ENCODE data around the gene SRCIN1.
A peak's percentile ranks its signal among the peaks of the same experiment; 100 is the strongest.
"Not testable (repeated sequence)": the region's sequence is repeated elsewhere in the genome, so short reads cannot be mapped to it uniquely, and the experiment has no call there.

SRCIN1 gene

GRCh38 chr17:38507436-38507835 lies 98.3 kb downstream of the SRCIN1 start:
- no peak for DNase-seq

- no peak for DNase-seq
Measured at GRCh38 chr17:38504216-38504615, 101.5 kb downstream of the SRCIN1 start.

GRCh38 chr17:38503286-38503913 lies 102.4 kb downstream of the SRCIN1 start:
- not testable (repeated sequence) for DNase-seq

- not testable (repeated sequence) for DNase-seq
Measured at GRCh38 chr17:38501718-38502117, 104.0 kb downstream of the SRCIN1 start.

- DNase-seq: not testable (repeated sequence)
Measured at GRCh38 chr17:38499230-38499629, 106.5 kb downstream of the SRCIN1 start.

DNA sequence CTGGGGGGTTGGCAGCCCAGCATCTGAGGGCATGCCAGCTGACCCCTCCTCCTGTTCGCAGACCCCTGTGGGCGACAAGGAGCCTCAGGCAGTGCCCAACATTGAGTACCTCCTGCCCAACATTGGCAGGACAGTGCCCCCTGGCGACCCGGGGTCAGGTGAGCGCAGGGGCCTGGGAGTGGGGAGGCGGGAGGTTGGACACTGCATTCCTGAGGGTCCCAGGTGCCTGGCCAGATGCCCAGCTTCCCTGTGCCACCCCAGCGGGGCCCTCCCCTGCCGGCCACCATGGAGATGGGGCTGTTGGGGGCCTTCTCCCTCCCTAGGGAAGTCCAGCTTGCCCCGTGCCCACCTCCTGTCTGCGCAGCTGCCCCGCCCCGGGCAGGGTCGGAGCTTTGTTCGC lies 107.4 kb downstream of the SRCIN1 start:
- DNase-seq: no peak

- not testable (repeated sequence) for DNase-seq
Measured at GRCh38 chr17:38497656-38498055, 108.1 kb downstream of the SRCIN1 start.

DNA sequence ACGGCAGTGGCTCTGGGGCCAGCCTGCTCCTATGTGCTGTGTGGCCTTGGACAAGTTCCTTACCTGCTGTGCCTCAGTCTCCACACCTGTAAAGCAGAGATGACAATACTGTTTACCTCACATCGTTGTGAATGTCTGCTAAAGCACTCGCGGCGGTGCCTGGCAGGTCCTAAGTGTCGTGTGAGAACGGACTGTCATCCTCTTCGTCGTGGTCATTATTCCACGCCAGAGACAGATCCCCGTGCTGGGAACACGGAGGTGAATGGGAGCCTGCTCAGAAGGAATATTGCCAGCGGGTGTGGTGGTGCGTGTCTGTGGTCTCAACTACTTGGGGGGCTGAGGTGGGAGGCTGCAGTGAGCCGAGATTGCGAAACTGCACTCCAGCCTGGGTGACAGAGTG lies 111.6 kb downstream of the SRCIN1 start:
- DNase-seq: not testable (repeated sequence)

DNA sequence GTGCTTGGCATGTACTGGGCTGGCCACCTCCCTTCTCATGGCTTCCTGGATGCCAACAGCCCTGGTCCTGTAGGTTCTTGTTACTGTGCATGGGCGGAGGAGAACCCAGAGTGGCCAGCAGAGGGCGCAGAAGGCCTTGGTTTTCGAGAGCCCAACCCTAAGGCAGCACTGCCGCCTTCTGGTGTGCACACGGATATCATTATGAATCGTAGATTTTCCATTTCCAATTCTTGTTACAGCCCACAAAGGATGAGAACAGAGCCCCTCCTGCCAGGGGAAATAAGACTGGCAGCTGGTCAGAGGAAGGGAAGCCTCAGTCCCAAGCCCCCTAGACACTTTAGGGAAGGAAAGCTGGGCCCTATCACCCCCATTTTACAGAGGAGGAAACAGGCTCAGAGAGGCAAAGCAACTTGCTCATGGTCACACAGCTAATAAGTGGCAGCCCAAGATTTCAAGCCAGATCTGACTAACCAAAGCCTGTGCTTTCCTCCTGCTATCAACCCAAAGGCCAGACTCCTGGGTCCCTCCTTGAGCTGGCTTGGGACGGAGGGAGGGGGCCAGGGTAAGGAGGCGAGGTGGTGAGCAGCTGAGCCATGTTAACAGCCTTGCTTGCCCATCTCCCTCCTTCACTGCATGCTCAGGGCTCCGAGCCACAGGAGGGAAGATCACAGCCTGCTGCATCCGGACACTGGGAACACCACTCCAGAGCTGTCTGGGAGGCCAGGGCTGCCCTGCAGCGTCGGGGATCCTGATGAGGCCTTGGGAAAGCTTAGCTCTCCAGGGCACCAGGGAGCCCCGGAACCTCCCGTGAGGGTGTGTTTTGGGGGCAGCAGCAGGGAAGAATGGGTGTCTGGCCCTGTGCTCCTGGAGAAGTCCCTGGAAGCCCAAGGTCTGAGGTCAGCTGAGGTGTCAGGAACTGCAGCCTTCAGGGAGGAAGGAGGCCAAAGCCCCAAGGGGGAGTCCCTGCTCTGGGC lies 113.4 kb downstream of the SRCIN1 start:
- peak; percentile 91 for DNase-seq

- DNase-seq: not testable (repeated sequence)
Measured at GRCh38 chr17:38491346-38492066, 114.2 kb downstream of the SRCIN1 start.

DNA sequence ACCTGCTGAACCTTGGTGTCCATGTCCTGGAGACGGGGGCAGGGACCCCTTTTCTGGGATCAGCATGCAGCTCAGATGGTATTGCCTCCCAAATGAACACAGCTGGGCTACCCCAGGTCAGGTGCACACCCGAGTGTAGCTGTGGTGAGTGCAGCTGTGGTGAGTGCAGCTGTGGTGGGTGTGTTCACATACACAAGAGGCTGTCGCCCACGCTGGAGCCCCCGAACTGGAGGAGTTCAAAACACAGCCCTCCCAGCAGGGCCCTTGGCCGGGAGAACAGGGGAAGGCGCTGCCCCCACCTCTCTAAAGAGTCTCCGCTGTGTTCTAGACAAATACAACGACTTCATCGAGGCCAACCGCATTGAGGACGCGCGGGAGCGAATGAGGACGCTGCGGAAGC lies 116.0 kb downstream of the SRCIN1 start:
- not testable (repeated sequence) for DNase-seq

DNA sequence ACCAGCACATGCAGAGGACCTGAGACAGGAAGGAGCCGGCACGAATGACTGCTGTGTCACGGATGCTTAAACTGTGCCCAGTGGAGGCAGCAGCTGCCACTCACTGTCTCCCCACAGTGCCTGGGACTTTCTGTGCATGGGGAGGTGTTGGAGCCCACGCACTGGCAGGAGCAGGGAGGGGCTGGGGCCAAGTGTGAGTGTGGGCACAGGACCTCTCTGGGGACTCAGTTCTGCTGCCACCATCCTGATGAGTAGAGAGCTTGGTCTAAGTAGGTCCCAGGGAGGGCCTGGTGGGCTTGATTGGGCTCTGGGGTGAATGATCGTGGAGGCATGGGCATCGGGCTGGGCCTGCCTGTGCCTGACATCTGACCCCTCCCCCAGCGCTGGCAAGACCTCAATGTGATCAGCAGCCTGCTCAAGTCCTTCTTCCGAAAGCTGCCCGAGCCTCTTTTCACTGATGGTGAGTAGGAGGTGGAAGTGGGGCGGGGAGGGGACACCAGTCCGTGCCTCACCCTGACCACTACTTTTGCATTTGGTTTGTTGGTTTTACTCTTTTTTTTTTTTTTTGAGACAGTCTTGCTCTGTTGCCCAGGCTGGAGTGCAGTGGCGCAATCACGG lies 120.0 kb downstream of the SRCIN1 start:
- peak; percentile 14 for DNase-seq

DNA sequence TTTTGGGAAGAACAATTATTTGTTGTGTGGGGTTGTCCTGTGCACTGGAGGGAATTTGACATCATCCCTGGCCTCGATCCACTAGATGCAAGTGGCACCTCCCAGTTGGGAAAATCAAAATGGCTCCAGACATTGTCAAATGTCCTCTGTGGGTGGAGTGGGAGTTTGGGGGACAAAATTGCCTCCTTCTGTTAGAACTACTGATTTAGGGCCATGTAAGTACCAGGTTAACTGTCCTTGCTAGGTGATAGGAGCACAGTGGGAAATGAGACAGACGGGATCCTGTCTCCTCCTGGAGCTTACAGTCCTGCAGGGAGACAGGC lies 120.6 kb downstream of the SRCIN1 start:
- no peak for DNase-seq

GRCh38 chr17:38484242-38485145 lies 121.3 kb downstream of the SRCIN1 start:
- peak; percentile 44 for DNase-seq

GRCh38 chr17:38482700-38483043 lies 123.1 kb downstream of the SRCIN1 start:
- not testable (repeated sequence) for DNase-seq

- DNase-seq: not testable (repeated sequence)
Measured at GRCh38 chr17:38482039-38482699, 123.6 kb downstream of the SRCIN1 start.

Measured in T-helper 9 cell (primary cell).